Activated CD8-positive, alpha-beta memory T cell treated with anti-CD3 and anti-CD28 coated beads, Interleukin-2, amount 50 U/mL, for 24 hours (primary cell): ENCODE results near the gene VLDLR.
"Not testable (repeated sequence)": the region's sequence is repeated elsewhere in the genome, so short reads cannot be mapped to it uniquely, and the experiment has no call there.

Experiments
- DNase-seq: peaks from one replicate; pipeline ENCODE4 v3.0.0-alpha.2; 2020; ENCODE audit errors: extremely low read depth

VLDLR gene

GRCh38 chr9:2663461-2664173, 42.0 kb downstream of the VLDLR start:
- no peak for DNase-seq

- DNase-seq, result no peak
Observed at GRCh38 chr9:2664174-2665065, 42.8 kb downstream of the VLDLR start.

DNA sequence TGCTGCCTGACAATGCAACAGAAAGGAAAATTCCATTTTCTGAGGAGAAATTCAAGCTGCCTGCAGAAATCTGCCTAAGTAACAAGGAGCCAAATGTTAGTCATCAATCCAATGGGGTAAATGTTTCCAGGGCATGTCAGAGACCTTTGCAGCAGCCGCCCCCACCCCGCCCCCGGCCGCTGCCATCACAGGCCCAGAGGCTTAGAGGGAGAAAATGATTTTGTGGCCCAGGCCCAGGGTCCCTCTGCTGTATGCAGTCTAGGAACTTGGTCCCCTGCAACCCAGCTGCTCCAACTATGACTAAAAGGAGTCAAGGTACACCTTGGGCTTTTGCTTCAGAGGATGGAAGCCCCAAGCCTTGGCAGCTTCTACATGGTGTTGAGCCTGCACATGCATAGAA, 45.0 kb downstream of the VLDLR start:
- no peak for DNase-seq

- no peak for DNase-seq
Observed at GRCh38 chr9:2673161-2673560, 51.6 kb downstream of the VLDLR start.

DNA sequence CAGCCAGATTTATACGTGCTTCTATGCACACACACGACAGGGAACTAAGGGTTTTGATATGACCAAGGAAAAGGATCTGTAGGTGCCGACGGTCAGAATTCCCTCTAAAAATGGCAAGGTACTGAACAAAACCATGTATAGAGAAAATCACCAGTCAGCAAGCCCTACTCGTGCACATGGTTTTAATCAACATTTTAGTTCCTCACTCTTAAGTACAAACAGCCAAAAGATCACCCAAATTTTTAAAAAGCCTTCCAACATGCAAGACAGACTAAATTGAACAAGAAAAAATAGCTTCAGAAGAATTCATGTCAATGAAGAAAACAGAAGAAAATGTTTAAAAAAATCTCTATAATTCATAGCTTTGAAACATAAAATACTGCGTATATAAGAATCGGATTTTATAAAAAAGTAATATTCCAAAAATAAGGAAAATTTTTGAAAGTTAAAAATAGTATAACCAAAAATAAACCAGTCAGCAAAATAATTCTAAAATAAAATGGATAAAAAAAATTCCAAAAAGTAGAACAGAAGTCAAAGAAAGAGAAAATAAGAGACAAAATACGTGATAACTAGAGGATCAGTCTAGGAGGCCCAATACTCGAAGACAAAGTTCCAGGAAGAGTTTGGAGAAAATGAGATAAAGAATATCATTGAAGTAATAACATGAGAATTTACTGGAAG, 52.7 kb downstream of the VLDLR start:
- no peak for DNase-seq

- no peak for DNase-seq
Observed at GRCh38 chr9:2675834-2676233, 54.2 kb downstream of the VLDLR start.

GRCh38 chr9:2676466-2676865, 54.9 kb downstream of the VLDLR start:
- DNase-seq, result no peak

GRCh38 chr9:2677915-2678889, 56.6 kb downstream of the VLDLR start:
- DNase-seq, result no peak

GRCh38 chr9:2679011-2679410, 57.4 kb downstream of the VLDLR start:
- no peak for DNase-seq

DNA sequence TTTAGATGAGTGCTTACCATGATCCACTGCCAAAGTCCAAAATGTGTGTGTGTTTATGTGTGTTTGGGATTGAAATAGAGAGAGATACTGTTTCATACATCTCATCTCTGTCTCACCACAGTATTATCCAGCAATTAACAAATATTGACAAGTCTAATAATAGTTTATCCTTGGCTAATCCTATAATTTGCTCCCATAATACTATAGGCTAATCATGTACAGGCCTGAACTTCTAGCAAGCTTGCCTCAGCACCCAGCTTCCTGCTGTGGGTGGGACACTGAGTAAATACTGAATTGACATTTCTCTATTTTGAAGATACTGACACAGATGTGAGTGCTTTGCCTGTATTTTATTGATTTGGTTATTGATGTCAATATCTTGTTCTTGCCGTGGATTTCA, 60.4 kb downstream of the VLDLR start:
- no peak for DNase-seq

DNA sequence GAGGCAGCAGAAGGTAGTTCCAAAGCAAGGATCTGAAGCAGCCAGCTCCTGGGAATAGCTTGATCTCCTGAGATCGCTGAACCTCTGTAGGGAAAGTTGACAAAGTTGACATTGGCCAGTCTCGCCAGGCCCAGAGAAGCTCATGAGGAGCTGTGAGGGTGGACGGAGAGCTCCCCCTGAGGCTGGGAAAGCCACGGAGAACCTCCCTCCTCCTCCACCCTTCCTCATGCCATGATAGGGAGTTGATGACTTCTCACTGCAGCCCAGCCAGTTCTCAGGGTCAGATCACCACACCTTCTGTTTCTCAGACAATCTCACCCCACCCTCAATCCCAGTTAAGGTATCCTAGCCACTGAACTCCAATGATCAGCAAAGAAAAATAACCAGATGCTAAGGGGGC, 65.3 kb downstream of the VLDLR start:
- DNase-seq, result no peak

DNA sequence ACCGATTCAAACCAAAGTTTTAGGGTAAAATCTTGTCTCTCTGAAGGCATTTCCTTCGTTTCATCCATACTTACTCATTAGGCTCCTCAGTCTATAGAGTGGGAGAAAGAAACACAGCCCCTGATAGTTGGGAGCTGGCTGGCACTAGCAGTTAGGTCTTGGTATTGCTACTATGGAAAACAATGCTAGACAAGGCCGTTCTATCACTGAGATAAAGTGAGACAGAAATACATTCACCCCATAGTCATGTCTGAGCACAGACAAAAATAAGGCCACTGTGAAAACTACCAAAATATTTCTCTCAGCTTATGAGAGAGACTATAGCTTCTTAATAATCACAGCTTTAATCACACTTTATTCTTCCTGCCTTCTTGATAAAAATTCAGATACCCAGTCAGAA, 67.0 kb downstream of the VLDLR start:
- no peak for DNase-seq

- no peak for DNase-seq
Observed at GRCh38 chr9:2691212-2691611, 69.6 kb downstream of the VLDLR start.

GRCh38 chr9:2691626-2692025, 70.0 kb downstream of the VLDLR start:
- DNase-seq, result no peak

DNA sequence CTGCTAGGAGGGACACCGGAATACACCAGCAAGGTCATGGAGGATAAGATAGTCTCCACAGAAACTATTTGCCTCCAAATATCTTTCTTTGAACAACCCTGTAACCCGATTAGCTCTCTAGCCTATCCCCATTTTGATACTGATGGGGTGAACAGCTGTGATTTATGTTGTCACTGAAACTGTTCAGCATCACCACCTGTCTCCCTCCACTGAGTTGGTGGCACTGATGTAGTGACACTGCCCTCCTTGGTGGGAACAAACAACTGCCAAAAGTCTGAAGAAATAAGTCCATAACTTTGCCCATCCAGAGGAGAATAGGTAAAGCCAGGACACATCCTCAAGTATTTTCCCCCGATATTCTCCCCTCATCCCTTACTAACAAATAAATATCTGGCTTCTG, 71.5 kb downstream of the VLDLR start:
- no peak for DNase-seq

GRCh38 chr9:2697492-2697891, 75.9 kb downstream of the VLDLR start:
- no peak for DNase-seq

DNA sequence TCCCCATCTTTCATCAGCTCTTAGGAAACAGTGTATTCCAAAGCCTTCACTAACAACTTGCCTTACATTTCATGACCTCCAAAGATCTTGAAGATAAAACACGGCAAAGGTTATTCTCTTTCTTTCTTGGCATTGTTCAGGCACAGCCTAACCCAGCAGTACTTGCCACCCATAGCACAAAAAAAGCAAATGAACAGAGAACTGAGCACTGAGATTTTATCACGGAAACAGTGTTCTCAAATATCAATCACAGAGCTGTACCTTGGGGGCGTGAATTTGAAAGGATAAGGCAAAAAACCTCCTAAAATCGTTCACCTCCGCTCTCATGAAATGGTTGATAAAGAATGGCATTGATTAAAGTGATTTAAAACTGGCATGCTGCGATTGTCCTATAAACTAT, 78.8 kb downstream of the VLDLR start:
- DNase-seq, result no peak

DNA sequence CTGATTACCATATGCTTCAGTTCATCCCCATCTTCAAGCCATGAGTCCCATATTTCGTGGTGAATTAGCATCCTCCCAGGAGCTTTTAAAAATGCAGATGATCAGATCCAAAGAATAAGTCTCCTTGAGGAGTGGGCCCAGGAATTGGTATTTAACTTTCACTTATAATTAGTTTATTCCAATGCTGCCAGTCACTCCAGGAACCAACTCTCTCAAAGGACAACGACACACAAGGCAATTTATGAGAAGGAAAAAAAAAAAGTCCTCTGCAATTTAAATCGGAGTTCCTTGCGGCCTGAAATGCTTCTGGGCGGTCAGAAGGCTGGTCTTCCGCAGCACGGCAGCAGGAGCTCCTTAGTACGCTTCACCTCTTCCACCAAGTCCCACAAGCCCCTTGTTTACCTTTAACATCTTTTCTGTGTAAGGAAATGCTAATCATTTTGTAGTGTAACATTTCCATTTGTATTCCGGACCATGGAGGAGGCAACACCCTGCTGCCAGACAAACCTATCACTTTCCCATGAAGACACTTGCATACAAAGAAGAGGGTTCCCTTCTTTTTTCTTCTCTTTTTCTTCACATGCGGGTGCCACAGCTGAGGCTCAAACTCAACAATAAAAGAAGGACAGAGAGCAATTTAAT, 79.4 kb downstream of the VLDLR start:
- DNase-seq, result no peak

- DNase-seq, result no peak
Observed at GRCh38 chr9:2704504-2704903, 82.9 kb downstream of the VLDLR start.

GRCh38 chr9:2707256-2707655, 85.7 kb downstream of the VLDLR start:
- not testable (repeated sequence) for DNase-seq
